OCI-LY1 (cell line): Measurements from ENCODE around the gene SPCS2.
A peak's percentile ranks its signal among the peaks of the same experiment; 100 is the strongest.

Source experiments
- H2AFZ ChIP-seq: fragments of 200-600 bp; sonication (generic), shearing (Covaris generic); 2 replicates; pipeline ENCODE4 v1.6.0; 2014; ENCODE audit warnings: antibody characterized with exemption, mild to moderate bottlenecking, low read length
- H3F3A ChIP-seq: fragments of 200-600 bp; sonication (generic), shearing (Covaris generic); 2 replicates; pipeline ENCODE4 v1.6.0; 2014; ENCODE audit warnings: mild to moderate bottlenecking, antibody characterized with exemption, low read length, moderate library complexity; ENCODE audit not compliant: insufficient read depth
- H3K27ac ChIP-seq: fragments of 200-600 bp; sonication (generic); 2 replicates; pipeline ENCODE4 v1.5.1; 2014; ENCODE audit warnings: low read length, mixed run types, mild to moderate bottlenecking, low read depth; ENCODE audit not compliant: poor library complexity, severe bottlenecking
- H3K27me3 ChIP-seq: fragments of 200-600 bp; sonication (generic); 2 replicates; pipeline ENCODE4 v1.6.0; 2014; ENCODE audit warnings: antibody characterized with exemption, mild to moderate bottlenecking, low read length, moderate library complexity; ENCODE audit not compliant: insufficient read depth
- H3K36me3 ChIP-seq: fragments of 200-600 bp; sonication (generic); 2 replicates; pipeline ENCODE4 v1.6.1; 2014; ENCODE audit warnings: mild to moderate bottlenecking, antibody characterized with exemption, low read length, moderate library complexity, mixed read lengths; ENCODE audit not compliant: insufficient read depth
- H3K4me1 ChIP-seq: fragments of 200-600 bp; sonication (generic); 2 replicates; pipeline ENCODE4 v1.5.1; 2014; ENCODE audit warnings: mild to moderate bottlenecking, low read length, moderate library complexity; ENCODE audit not compliant: insufficient read depth, severe bottlenecking
- H3K4me2 ChIP-seq: fragments of 200-600 bp; sonication (generic), shearing (Covaris generic); 2 replicates; pipeline ENCODE4 v1.6.1; 2014; ENCODE audit warnings: low read length
- H3K4me3 ChIP-seq: fragments of 200-600 bp; sonication (generic); 2 replicates; pipeline ENCODE4 v1.5.1; 2014; ENCODE audit warnings: low read length, low read depth, mild to moderate bottlenecking, mixed read lengths; ENCODE audit not compliant: poor library complexity, severe bottlenecking
- H3K79me2 ChIP-seq: fragments of 200-600 bp; shearing (Covaris generic); 2 replicates; pipeline ENCODE4 v1.6.1; 2016; ENCODE audit warnings: mixed run types, low read length, mixed read lengths; ENCODE audit not compliant: insufficient read depth
- H3K9ac ChIP-seq: fragments of 200-600 bp; sonication (generic), shearing (Covaris generic); 2 replicates; pipeline ENCODE4 v1.6.1; 2014; ENCODE audit warnings: mild to moderate bottlenecking, low read length, mixed read lengths
- H3K9me2 ChIP-seq: fragments of 200-600 bp; sonication (generic), shearing (Covaris generic); 2 replicates; pipeline ENCODE4 v1.6.1; 2014; ENCODE audit warnings: low read depth, mild to moderate bottlenecking, low read length, mixed read lengths
- H3K9me3 ChIP-seq: fragments of 200-600 bp; shearing (Covaris generic); 2 replicates; pipeline ENCODE4 v1.6.1; 2014; ENCODE audit warnings: low read length, mixed read lengths
- H4K20me1 ChIP-seq: fragments of 200-600 bp; sonication (generic), shearing (Covaris generic); 2 replicates; pipeline ENCODE4 v1.6.0; 2016; ENCODE audit warnings: mild to moderate bottlenecking, low read length; ENCODE audit not compliant: insufficient read depth
- CTCF ChIP-seq: fragments of 200-600 bp; sonication (generic), shearing (Covaris generic); IDR thresholded peaks from 2 replicates; pipeline ENCODE4 v1.5.1; 2017; ENCODE audit warnings: mild to moderate bottlenecking, antibody characterized with exemption, low read length, moderate library complexity, mixed read lengths
- EZH2 ChIP-seq: fragments of 200-600 bp; sonication (generic), shearing (Covaris generic); IDR thresholded peaks from 2 replicates; pipeline ENCODE4 v1.8.0; 2017; ENCODE audit warnings: borderline replicate concordance, mixed run types, mild to moderate bottlenecking, antibody characterized with exemption, low read length, moderate library complexity, mixed read lengths

The SPCS2 gene

GRCh38 chr11:74929431-74930363 lies 19.4 kb upstream of the SPCS2 start:
- Histone ChIP-seq H3K4me3 (no peak overlapping the region), H3K9me3 (no peaks in the 10 kb centered on the region), H3K9ac (no peak overlapping the region), H4K20me1 (no peaks in the 10 kb centered on the region), H3K4me1 (no peaks in the 10 kb centered on the region), H3K27me3 (no peaks in the 10 kb centered on the region), H3K9me2 (no peaks in the 10 kb centered on the region), H3K4me2 (no peak overlapping the region), H3K36me3 (peaks cover 57% of the 10 kb centered on the region), H3F3A (no peaks in the 10 kb centered on the region), H3K27ac (no peak overlapping the region), H2AFZ (no peak overlapping the region), H3K79me2 (no peaks in the 10 kb centered on the region)
- TF ChIP-seq EZH2 (no peak), CTCF (peak; percentile 95)

DNA sequence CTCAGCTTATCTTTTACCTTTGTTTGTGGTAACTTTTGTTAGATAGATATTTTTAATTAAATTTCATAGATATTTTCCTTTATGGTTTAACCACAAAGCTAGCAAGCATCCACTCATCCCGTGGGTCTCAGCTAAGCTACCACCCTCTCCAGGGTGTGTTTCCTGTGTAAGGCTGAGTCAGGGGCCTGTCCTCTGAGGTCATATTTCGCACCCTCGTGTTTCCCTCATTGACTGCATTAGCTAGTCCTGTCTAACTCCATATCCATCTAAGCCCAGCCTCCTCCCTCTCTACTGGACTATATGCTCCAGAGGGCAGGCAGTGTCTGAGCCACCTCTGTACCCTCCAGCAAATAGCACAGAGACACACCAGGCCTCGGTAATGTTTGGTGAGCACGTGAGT lies 16.9 kb upstream of the SPCS2 start:
- H3K9ac ChIP-seq = no peak overlapping the region
- H3K9me3 ChIP-seq = no peaks in the 10 kb centered on the region
- no peaks in the 10 kb centered on the region for H3K27me3 ChIP-seq
- no peak overlapping the region for H3K27ac ChIP-seq
- TF ChIP-seq EZH2 (no peak), CTCF (no peak)
- no peaks in the 10 kb centered on the region for H4K20me1 ChIP-seq
- no peaks in the 10 kb centered on the region for H3K4me1 ChIP-seq
- no peak overlapping the region for H2AFZ ChIP-seq
- no peak overlapping the region for H3K4me3 ChIP-seq
- H3K4me2 ChIP-seq = no peak overlapping the region
- H3F3A ChIP-seq = no peaks in the 10 kb centered on the region
- H3K36me3 ChIP-seq = peaks cover 73% of the 10 kb centered on the region
- H3K79me2 ChIP-seq = no peaks in the 10 kb centered on the region
- no peaks in the 10 kb centered on the region for H3K9me2 ChIP-seq

GRCh38 chr11:74932797-74933196 lies 16.3 kb upstream of the SPCS2 start:
- Histone ChIP-seq H3K9ac (no peak overlapping the region), H3K79me2 (no peaks in the 10 kb centered on the region), H3F3A (no peaks in the 10 kb centered on the region), H3K4me3 (no peak overlapping the region), H3K27me3 (no peaks in the 10 kb centered on the region), H4K20me1 (no peaks in the 10 kb centered on the region), H2AFZ (no peak overlapping the region), H3K36me3 (peaks cover 77% of the 10 kb centered on the region), H3K4me2 (no peak overlapping the region), H3K9me2 (no peaks in the 10 kb centered on the region), H3K27ac (no peak overlapping the region), H3K9me3 (no peaks in the 10 kb centered on the region), H3K4me1 (no peaks in the 10 kb centered on the region)
- no peak for TF ChIP-seq CTCF
